Fibroblast of the conjunctiva (primary cell): ENCODE measurements around the gene TENT5C.

ENCODE experiments used
- DNase-seq: peaks from one replicate; pipeline ENCODE4 v3.0.0-alpha.2; 2010; ENCODE audit warnings: low read depth

Gene TENT5C

DNA sequence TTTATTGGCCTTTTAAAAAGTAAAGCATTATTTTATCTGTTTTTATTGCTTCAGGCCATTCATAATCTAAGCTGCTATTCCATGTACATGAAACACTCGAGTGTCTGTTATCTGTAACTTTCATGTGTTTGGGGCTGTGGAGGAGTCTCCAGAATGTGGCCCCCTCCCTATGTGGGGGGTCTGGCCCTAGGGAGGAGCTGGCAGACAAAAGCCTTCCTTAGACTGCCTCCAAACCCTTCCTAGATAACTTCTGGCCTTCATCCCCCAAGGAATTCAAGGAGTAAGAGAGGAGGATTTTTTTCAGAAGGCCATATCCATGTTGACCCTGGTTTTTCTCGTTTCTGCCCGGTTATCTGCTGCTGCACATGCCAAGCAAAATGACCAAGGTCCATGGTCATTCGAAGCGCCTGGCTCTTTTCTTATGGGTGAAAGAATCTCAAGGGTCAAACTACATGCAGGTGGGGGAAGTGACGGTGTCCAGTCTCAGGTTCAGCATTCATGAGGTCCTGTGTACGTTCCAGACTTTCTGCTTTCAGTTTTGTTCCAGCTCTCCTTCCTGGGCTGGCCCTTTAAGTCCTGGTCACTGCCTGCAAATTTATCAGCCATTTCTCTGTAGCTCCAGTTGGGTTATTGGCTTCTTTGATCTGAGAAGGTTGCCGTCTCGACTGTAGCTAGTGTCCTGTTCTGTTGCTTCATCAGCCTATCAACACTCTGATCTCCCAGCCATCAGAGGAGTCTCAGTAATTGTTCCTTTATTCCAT is 8.3 kb downstream of the TENT5C start:
- DNase-seq: no peak

DNA sequence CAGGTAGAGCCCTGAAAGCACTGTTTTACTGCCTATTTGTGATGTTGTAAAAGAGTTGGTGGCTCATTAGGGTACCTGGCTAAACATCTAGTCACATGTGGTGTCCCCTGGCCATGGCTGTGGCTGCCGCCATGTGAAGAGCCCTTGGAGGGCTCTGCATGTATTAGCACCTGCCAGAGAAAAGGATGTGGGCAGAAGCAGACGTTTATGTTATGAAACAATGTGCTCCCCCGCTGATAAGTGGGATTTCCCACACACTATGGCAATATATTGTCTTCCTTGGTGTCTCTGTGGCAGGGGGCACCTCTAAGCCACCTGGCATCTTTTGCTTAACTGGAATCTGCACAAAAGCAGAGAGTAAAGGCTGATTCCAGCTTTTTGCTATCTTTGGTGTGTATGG is 9.6 kb downstream of the TENT5C start:
- DNase-seq: no peak

GRCh38 chr1:117616356-117616755 is 10.5 kb downstream of the TENT5C start:
- DNase-seq: no peak

DNA sequence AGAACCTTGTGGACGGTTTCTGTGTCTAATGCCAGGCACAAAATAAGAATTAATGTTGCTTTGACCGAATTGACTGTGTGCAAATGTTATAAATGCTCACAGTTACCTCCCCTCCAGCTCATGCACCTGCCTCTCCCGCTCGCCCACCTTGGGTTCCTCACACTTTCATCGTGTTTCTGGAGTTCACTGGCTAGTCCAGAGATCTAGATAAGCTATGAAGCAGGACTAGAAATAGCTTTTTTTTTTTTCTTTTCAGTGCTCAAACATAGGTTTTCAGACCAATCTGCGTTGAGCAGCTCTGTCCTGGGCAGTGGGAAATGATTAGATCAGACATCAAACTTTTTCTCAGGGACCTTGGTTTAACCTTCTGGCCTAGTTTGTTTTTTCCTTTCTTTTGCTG is 11.1 kb downstream of the TENT5C start:
- no peak for DNase-seq

DNA sequence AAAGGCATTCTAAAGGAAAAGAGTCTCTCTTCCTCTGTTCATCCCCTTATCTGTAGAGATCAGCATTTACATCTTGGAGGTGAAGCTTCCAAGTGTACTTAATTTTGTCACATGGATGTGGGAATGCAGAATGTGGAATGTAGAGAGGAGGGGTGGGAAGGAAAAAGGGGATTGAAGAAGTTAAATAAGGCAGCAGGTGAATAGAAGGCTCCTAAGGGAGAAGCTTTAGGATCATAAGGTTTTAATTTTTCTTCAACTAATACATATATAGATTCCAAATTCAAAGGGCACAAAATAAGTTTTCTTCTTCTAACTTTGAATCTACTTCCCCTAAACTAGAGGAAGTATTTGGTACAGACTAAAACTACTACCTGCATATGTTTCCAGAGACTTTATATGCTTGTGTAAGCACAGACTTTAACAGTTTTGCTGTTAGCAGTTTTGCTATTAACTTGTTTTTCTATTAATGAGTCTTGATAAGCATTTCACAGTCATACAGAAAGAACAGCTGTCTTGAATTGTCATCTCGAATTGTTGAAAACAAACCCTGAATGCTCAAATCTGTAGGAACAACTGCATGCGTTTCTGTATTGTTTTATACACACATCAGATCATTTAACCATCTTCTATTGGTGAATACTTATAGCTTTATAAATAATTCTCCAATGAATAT is 12.7 kb downstream of the TENT5C start:
- DNase-seq: no peak

DNA sequence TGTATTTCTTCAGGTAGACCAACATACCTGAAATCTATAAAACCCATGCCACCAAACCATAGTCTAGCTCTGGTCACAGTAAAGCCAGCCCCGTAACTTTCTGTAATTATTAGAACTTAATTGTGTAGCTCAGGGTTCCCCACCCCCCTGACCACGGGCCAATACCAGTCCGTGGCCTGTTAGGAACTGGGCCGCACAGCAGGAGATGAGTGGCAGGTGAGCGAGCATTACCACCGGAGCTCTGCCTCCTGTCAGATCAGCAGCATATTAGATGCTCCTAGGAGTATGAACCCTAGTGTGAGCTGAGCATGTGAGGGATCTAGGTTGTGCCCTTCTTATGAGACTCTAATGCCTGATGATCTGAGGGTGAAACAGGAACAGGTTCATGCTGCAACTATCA is 14.6 kb downstream of the TENT5C start:
- no peak for DNase-seq

- DNase-seq: no peak
Observed at GRCh38 chr1:117621316-117621715, 15.5 kb downstream of the TENT5C start.

DNA sequence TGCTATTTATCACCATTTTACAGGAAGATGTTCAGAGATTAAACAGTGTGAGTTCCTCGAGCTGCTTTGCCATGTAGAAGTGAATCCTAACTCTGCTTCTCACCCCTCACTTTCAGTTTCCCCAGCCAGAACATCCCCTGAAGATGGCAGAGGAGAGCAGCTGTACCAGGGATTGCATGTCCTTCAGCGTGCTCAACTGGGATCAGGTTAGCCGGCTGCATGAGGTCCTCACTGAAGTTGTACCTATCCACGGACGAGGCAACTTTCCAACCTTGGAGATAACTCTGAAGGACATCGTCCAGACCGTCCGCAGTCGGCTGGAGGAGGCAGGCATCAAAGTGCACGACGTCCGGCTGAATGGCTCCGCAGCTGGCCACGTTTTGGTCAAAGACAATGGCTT is 16.9 kb downstream of the TENT5C start:
- DNase-seq: no peak

DNA sequence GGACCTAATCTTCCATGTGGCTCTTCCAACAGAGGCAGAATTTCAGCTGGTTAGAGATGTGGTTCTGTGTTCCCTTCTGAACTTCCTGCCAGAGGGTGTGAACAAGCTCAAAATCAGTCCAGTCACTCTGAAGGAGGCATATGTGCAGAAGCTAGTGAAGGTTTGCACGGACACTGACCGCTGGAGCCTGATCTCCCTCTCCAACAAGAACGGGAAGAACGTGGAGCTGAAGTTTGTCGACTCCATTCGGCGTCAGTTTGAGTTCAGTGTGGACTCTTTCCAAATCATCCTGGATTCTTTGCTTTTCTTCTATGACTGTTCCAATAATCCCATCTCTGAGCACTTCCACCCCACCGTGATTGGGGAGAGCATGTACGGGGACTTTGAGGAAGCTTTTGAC is 17.3 kb downstream of the TENT5C start:
- DNase-seq: no peak

GRCh38 chr1:117623698-117624097 is 17.9 kb downstream of the TENT5C start:
- no peak for DNase-seq

- DNase-seq: no peak
Observed at GRCh38 chr1:117627546-117628130, 21.8 kb downstream of the TENT5C start.

GRCh38 chr1:117628343-117628742 is 22.5 kb downstream of the TENT5C start:
- DNase-seq: no peak

DNA sequence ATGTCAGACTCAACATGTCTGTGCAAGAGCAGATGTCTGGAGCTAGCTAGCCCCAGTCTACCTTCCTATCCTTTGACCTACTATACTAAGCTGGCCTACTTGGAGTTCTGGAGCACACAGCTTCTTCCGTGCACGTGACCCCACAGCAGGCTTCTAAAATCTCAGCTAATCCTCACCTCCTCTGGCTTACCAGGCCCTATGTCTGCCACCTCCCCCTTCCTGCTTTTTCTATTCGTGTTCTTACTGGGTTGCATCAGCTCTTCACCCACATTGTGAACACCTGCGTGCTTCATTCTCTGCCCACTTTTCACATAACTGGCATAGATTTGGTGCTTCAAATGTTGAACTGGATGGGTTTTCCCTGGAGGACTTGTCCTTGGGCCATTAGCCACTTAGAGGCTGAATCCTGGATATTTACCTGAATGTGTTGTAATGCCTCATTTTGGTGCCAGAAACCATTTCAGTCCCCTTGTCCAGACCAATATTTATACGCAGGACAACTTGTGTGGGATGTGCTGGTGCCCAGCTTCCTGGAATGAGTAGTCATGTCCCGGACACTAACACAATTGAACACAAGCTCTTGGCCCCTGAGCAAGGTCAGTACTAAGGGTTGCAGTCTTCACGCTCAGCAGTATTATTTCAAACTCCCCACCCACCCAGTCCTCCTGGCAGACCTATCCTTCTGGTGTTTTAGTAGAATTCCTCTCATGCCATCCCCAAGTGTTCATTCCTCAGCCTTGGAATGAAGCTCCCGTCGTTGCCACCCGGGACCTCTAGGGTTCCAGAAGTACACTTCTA is 24.0 kb downstream of the TENT5C start:
- DNase-seq: no peak

DNA sequence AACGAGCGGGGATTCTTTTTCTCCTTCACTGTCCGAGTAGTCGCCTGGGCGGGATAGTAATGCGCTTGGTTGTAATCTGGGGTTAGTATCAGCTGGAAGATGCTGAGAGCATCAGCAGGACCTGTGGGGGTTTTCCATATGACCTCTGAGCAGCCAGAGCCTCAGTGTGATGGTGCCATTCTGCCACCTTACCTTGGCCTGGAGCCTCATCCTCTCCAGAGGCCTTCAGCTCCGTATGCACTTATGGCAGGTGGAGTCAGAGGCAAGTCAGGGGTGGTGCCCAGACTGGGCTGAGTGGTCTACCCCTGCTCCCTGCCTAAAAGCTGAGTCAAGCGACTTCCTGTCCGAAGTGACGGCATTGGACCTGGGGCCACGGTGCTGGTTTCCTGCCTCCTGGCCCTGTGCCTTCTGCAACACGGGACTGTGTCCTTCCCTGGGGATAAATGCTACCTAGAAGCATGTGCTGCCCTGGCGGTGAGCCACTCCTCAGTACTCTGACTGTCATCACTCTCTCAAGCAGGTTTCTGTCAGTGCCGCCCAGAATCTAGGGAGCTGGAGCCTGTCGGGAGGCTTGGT is 24.7 kb downstream of the TENT5C start:
- no peak for DNase-seq

GRCh38 chr1:117631359-117632160 is 25.7 kb downstream of the TENT5C start:
- DNase-seq: no peak

- DNase-seq: no peak
Observed at GRCh38 chr1:117632269-117633067, 26.6 kb downstream of the TENT5C start.

DNA sequence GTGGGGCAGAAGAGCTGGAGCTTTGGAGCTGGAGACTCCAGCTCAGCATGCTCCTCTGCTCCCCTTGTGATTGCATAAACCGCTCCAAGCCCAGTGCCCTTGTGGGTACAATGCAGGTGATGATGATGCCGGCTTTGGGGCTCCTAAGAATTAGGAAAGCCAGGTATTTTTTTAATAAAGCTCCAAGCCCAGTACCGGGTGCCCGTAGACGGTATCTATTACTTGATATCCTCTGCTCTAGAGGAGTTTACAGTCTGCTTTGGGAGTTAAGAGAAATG is 27.2 kb downstream of the TENT5C start:
- DNase-seq: no peak

- DNase-seq: no peak
Observed at GRCh38 chr1:117633423-117633822, 27.6 kb downstream of the TENT5C start.

GRCh38 chr1:117633936-117634335 is 28.1 kb downstream of the TENT5C start:
- DNase-seq: no peak

GRCh38 chr1:117634631-117635030 is 28.8 kb downstream of the TENT5C start:
- no peak for DNase-seq

GRCh38 chr1:117635805-117636204 is 30.0 kb downstream of the TENT5C start:
- DNase-seq: no peak
